Measurements from ENCODE around the gene PRTN3.
"Not testable (repeated sequence)": the region's sequence is repeated elsewhere in the genome, so short reads cannot be mapped to it uniquely, and the experiment has no call there.

Gene PRTN3

GRCh38 chr19:815775-816499 lies 24.9 kb upstream of the PRTN3 start:
- no peak for DNase-seq (ENCODE audit: low spot score)

- no peak for DNase-seq (ENCODE audit: low spot score)
Measured at GRCh38 chr19:816500-816857, 24.3 kb upstream of the PRTN3 start.

- DNase-seq (ENCODE audit: low spot score), result not testable (repeated sequence)
Measured at GRCh38 chr19:820212-820611, 20.6 kb upstream of the PRTN3 start.

GRCh38 chr19:821231-821824 lies 19.5 kb upstream of the PRTN3 start:
- DNase-seq (ENCODE audit: low spot score), result no peak

- no peak for DNase-seq (ENCODE audit: low spot score)
Measured at GRCh38 chr19:821825-822503, 18.8 kb upstream of the PRTN3 start, which contains the start of gene PLPPR3. Gene PLPPR3 (minus strand): TSS chr19:821955. CDS start chr19:821559, 396 bp downstream.

- no peak for DNase-seq (ENCODE audit: low spot score)
Measured at GRCh38 chr19:823565-824121, 17.2 kb upstream of the PRTN3 start.

GRCh38 chr19:824885-825284 lies 15.9 kb upstream of the PRTN3 start:
- no peak for DNase-seq (ENCODE audit: low spot score)

GRCh38 chr19:825897-826644 lies 14.7 kb upstream of the PRTN3 start:
- no peak for DNase-seq (ENCODE audit: low spot score)

- DNase-seq (ENCODE audit: low spot score), result no peak
Measured at GRCh38 chr19:827314-827709, 13.5 kb upstream of the PRTN3 start.

GRCh38 chr19:827710-828321 lies 13.0 kb upstream of the PRTN3 start, which contains the start of gene AZU1:
Gene AZU1 (plus strand): TSS chr19:827837. CDS start chr19:827847, 10 bp downstream.
- DNase-seq (ENCODE audit: low spot score), result no peak

- no peak for DNase-seq (ENCODE audit: low spot score)
Measured at GRCh38 chr19:829129-829758, 11.6 kb upstream of the PRTN3 start.

GRCh38 chr19:831407-832369 lies 9.1 kb upstream of the PRTN3 start:
- no peak for DNase-seq (ENCODE audit: low spot score)

GRCh38 chr19:834216-834615 lies 6.6 kb upstream of the PRTN3 start:
- no peak for DNase-seq (ENCODE audit: low spot score)

GRCh38 chr19:835210-835810 lies 5.5 kb upstream of the PRTN3 start:
- DNase-seq (ENCODE audit: low spot score), result no peak

GRCh38 chr19:842802-843179 lies 2.0 kb downstream of the PRTN3 start:
- DNase-seq (ENCODE audit: low spot score), result not testable (repeated sequence)

GRCh38 chr19:843180-843835 lies 2.5 kb downstream of the PRTN3 start:
- DNase-seq (ENCODE audit: low spot score), result peak; percentile 27

- no peak for DNase-seq (ENCODE audit: low spot score)
Measured at GRCh38 chr19:843836-844545, 3.2 kb downstream of the PRTN3 start.

GRCh38 chr19:844546-844971 lies 3.8 kb downstream of the PRTN3 start:
- DNase-seq (ENCODE audit: low spot score), result no peak

All from GM03348 (cell line).